Germinal center (tissue), 1 donor: ENCODE data around the gene ARHGAP42.
"Not testable (repeated sequence)": the region's sequence is repeated elsewhere in the genome, so short reads cannot be mapped to it uniquely, and the experiment has no call there.

Source experiments
- DNase-seq: peaks from one replicate; pipeline ENCODE4 v3.0.0; 2012; ENCODE audit warnings: mixed read lengths, low spot score

Gene ARHGAP42

GRCh38 chr11:100727410-100727809 is 40.3 kb downstream of the ARHGAP42 start:
- no peak for DNase-seq

- DNase-seq: no peak
Observed at GRCh38 chr11:100730266-100730665, 43.2 kb downstream of the ARHGAP42 start.

- no peak for DNase-seq
Observed at GRCh38 chr11:100731471-100731870, 44.4 kb downstream of the ARHGAP42 start.

DNA sequence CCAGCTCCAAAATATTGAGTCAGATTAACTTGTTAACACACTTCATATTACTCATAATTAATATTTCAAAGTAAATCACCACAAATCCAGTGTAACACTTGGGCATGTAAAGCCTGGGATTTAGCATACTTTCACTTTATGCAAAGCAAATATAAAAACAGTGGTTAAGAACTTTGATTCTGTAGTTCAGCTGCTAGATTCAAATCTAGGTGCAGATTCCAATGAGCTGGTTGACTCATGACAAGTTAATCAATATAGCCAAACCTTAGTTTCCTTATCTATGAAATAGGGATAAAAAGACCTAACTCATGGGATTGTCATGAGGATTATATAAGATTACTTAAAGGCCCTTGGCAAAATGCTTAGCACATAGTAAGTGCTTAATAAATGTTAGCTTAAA is 45.9 kb downstream of the ARHGAP42 start:
- no peak for DNase-seq

DNA sequence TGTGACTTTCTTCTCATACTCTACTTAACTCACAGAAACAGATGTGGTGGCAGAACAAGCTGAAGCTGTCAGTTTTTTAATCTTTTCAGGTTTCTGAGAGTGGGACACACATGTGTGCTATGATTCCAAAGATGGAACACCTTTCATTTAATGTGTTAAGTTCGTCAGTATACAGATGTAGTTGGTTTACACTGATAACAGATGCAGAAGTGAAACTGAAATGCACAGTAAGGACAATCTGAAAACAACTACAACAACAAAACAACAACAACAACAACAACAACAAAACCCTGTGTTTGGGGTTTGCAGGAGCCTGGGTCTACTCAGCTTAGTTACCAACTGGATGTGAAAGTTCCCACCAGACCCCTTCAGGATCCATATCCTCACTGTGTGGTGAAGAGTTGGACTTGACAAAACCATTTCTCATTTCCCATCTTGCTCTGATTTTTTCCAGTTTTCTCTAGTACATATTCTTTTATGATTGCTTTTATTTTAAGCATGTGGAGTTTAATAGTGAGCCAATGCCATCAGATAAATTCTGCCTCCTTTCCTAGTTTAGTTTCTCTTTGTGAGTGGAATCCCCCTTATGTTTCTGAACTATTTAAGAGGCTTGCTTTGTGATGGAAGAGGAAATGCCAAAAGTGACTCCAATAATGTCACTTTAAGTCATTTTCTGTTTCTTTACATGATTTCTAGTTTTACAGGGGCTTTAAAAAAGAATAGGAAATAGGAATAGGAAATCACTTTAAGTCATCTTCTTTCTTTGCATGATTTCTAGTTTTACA is 47.8 kb downstream of the ARHGAP42 start:
- DNase-seq: no peak

DNA sequence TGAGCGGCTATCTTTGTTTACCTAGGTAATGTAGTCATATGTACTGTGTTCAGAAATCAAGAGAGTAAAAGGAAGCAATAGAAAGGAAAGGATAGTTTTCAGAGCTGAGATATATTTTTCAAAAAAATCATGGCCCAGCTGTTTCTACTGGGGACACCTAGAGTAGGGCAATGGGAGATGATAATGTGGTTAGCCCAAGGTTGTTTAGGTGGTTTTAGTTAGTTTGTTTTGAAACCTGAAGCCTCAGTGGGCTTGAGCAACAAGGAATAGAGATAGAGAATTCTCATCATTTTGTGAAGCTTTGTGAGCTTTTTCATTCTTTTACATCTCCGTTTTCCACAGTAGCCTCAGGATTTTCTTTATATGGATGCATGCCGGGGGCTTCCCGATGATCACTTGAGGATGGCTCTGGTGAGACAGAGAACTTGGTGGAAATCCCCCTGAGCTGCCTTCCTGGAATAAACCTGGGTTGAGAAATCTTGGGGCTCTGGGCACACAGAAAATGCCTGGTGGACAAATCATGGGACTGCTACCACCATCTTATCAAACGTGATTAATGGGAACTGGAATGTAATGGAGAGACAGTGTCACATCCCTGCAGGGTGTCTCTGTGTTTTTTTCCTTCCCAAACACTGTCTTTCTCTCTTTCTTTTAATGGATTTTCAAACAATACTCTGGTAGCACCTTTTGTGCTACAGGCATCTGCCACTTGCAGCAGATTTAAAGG is 49.0 kb downstream of the ARHGAP42 start:
- DNase-seq: no peak

- DNase-seq: no peak
Observed at GRCh38 chr11:100738701-100739270, 51.7 kb downstream of the ARHGAP42 start.

DNA sequence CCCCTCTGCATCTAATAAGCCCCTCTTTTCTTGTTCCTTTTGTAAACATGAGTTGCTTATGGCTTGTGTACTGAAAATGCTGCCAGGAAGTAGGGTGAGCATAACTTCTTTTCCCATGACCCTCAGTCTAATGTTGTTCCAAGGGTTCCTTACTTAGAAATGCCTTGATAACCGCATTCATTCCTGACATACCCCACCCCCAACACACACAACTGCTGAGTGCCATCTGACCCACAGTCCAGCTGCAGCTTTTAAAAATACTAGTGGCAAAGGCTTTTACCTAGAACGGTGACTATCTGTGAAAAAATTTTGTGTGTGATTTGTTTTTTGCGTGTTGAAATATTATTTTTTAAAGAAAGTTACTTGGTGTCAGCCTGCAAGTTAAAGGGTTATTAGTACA is 52.6 kb downstream of the ARHGAP42 start:
- no peak for DNase-seq

DNA sequence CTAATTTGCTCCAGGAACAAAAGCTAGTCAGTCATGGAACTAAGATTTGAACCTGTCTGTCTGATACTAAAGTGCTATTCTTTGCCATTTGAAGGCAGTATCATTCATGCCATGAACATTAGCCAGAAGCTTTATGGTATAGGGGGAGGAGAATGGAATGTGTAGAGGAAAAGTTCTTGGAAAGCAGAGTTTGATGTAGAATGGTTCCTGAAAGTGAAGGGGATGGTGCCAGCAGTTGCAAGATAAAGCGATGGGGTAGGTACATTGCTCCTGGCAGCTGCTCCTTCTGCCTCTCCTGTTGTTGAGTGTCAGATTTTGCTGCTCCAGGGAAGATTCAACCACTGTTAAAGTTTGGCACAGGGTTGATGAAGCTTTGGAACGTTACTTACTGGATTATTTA is 53.4 kb downstream of the ARHGAP42 start:
- no peak for DNase-seq

- DNase-seq: no peak
Observed at GRCh38 chr11:100741866-100742625, 55.0 kb downstream of the ARHGAP42 start.

DNA sequence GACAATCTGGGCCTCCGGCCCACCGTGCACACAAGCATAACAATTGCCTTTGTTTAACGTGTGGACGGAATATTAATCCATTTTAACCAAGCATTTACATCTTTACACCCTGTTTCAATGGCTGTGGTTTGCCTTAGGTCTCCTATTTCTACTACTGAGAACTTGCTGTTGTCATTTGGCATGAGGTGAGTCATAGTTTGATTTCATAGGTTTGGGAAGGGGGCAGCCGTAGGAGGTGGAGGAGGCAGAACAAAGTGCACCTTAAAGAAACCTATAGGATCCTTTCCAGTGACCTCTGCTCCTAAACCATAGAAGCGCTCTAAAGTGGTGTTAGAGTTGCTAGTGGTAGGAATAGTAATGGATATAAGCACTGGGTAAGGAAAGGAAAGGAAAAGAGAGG is 59.4 kb downstream of the ARHGAP42 start:
- no peak for DNase-seq

DNA sequence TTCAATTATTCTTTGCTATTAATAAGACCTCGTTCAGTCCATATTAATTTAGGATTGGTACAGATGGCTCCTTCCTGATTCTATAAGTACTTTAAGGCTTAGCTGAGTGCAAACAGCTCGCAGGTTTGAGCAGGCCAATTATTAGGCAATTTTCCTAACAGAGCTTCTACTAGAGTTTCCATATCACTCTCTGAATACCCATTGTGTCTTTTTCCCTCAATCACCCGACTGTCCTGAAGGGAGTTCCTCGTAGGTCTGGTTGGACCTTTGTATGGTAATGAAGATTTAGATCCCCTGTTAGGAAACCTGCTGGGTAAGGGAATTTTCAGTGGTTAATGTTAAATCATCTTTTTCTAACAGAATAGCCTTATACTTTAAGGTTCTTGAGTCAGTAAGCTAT is 61.1 kb downstream of the ARHGAP42 start:
- no peak for DNase-seq

GRCh38 chr11:100749887-100750565 is 62.9 kb downstream of the ARHGAP42 start:
- not testable (repeated sequence) for DNase-seq

- not testable (repeated sequence) for DNase-seq
Observed at GRCh38 chr11:100750566-100750891, 63.4 kb downstream of the ARHGAP42 start.

- no peak for DNase-seq
Observed at GRCh38 chr11:100752371-100753171, 65.5 kb downstream of the ARHGAP42 start.

DNA sequence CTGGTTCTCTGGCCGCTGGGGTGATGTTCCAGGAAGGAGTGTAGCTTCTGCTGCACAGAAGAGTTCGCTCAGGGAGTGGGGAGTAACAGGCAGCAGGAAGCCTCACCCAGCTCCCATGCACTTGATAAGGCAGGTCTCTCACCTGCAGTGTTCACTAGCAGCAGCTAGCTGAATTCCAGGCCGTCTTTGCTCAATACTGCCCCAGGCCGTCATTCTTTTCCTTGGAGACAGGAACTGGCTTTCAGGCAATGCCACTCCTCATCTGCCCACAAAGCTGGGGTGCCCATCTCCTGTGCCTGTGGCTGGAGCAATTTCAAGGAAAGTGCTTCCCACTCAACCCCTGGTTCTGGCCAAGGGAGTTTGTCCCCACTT is 66.1 kb downstream of the ARHGAP42 start:
- DNase-seq: no peak

DNA sequence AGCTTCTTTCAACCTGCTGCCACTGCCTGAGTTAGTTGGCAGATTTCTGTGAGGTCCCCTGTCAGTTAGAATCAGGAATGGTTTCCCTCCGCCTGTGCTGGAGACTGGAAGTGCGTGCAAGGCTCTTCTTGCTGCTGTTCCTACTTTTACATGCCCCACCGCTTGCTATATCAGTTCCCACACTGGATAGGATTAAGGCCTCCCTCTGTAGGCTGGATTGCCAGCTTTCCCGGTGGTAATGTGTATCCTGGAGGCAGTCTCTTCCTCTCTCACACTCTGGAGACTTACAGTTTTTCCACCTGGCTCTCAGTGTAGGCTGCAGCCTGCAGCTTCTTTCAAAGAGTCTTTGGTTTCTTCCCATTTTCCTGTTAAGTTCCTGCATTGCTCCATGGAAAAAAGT is 66.5 kb downstream of the ARHGAP42 start:
- DNase-seq: no peak

- no peak for DNase-seq
Observed at GRCh38 chr11:100756559-100756958, 69.5 kb downstream of the ARHGAP42 start.

DNA sequence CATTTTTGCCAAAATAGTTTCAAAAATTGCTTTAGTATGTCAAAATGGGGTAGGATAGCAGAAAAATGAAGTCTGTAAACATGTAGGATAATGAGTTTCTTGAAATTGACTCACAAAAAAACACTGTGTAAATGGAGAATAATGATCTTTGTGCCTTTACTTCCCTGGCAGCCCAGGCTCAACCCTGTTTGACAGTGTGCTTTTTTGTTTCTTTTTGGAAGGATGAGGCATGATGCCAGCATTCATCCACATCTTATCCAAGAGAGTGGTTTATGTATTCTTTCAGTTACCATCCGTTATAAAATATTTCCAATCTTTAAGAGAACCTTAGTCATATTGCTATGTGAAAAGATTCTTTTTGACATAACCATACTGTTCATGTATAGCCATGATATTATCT is 70.6 kb downstream of the ARHGAP42 start:
- no peak for DNase-seq

- DNase-seq: no peak
Observed at GRCh38 chr11:100759106-100759505, 72.0 kb downstream of the ARHGAP42 start.

DNA sequence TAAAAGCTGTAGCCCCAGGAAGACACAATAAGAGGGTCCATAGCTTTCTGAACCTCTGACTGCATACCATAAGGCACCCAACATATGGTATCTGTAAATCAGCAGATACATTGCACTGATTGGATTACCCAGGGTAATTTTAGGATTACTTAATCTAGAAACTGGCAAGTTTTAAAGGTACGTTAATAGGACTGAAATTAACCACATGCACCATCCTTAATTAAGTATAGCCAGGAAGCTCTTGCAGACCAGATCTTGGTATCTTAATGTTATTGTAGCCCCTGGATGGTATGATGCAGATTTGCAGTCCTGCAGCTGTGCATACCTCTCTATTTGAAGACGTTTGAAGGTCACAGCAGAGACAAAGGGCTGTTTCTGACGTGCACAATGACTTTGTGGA is 72.8 kb downstream of the ARHGAP42 start:
- DNase-seq: no peak
